GM23338 (cell line): ENCODE data around the gene MYLK. TPM values are rescaled to one million over a fixed set of nuclear protein-coding genes. Genes with fewer than 3 reads are reported as not detected.

Source experiments
- ATAC-seq: fragments of 200-7000 bp; cut with Tn5 transposase; 3 replicates; pipeline ENCODE4 v1.9.1; 2020
- DNase-seq: peaks from one replicate; pipeline ENCODE4 v3.0.0-alpha.2; 2015; ENCODE audit warnings: low spot score
- H2AFZ ChIP-seq: fragments of 200-600 bp; sonication (generic); 2 replicates; pipeline ENCODE4 v1.8.0; 2016; ENCODE audit warnings: antibody characterized with exemption, mild to moderate bottlenecking, moderate library complexity
- H3F3A ChIP-seq: fragments of 200-600 bp; sonication (generic); replicated peaks from 2 replicates; pipeline ENCODE4 v1.8.0; 2017; ENCODE audit warnings: antibody characterized with exemption, mixed run types, low read depth
- H3K27ac ChIP-seq: fragments of 200-600 bp; sonication (generic); 2 replicates; pipeline ENCODE4 v1.6.1; 2016; ENCODE audit warnings: low read depth
- H3K27me3 ChIP-seq: fragments of 200-600 bp; sonication (generic); 2 replicates; pipeline ENCODE4 v1.8.0; 2016; ENCODE audit warnings: mild to moderate bottlenecking, mixed run types, moderate library complexity; ENCODE audit not compliant: insufficient read depth
- H3K36me3 ChIP-seq: fragments of 200-600 bp; sonication (generic); 2 replicates; pipeline ENCODE4 v1.8.0; 2016; ENCODE audit warnings: mild to moderate bottlenecking; ENCODE audit not compliant: insufficient read depth
- H3K4me1 ChIP-seq: fragments of 200-600 bp; sonication (generic); 2 replicates; pipeline ENCODE4 v1.8.0; 2016; ENCODE audit warnings: mild to moderate bottlenecking, moderate library complexity; ENCODE audit not compliant: insufficient read depth
- H3K4me2 ChIP-seq: fragments of 200-600 bp; sonication (generic); 2 replicates; pipeline ENCODE4 v1.7.1; 2017; ENCODE audit warnings: mixed run types
- H3K4me3 ChIP-seq: fragments of 200-600 bp; sonication (generic); 2 replicates; pipeline ENCODE4 v1.6.1; 2016; ENCODE audit warnings: mixed run types
- H3K79me2 ChIP-seq: fragments of 200-600 bp; sonication (generic); replicated peaks from 2 replicates; pipeline ENCODE4 v1.8.0; 2017; ENCODE audit warnings: mild to moderate bottlenecking; ENCODE audit not compliant: insufficient read depth
- H3K9me2 ChIP-seq: fragments of 200-600 bp; sonication (generic); 2 replicates; pipeline ENCODE4 v1.8.0; 2017; ENCODE audit not compliant: insufficient read depth
- H4K20me1 ChIP-seq: fragments of 200-600 bp; sonication (generic); replicated peaks from 2 replicates; pipeline ENCODE4 v1.8.0; 2017; ENCODE audit warnings: mild to moderate bottlenecking; ENCODE audit not compliant: insufficient read depth
- H3K27ac Mint-ChIP-seq: 2 replicates; pipeline ENCODE4 v1.8.0; 2020; ENCODE audit warnings: inconsistent platforms, mild to moderate bottlenecking, moderate library complexity, mixed read lengths
- H3K27me3 Mint-ChIP-seq: 3 replicates; pipeline ENCODE4 v1.8.0; 2022; ENCODE audit warnings: low read depth, mild to moderate bottlenecking, moderate library complexity, mixed read lengths, inconsistent platforms; ENCODE audit not compliant: insufficient read depth, poor library complexity
- H3K36me3 Mint-ChIP-seq: 3 replicates; pipeline ENCODE4 v1.8.0; 2021; ENCODE audit warnings: low read depth, mild to moderate bottlenecking, inconsistent platforms, moderate library complexity, mixed read lengths
- H3K4me1 Mint-ChIP-seq: 3 replicates; pipeline ENCODE4 v1.8.0; 2020; ENCODE audit warnings: mild to moderate bottlenecking, inconsistent platforms, mixed read lengths
- H3K4me3 Mint-ChIP-seq: 3 replicates; pipeline ENCODE4 v1.8.0; 2021; ENCODE audit warnings: moderate library complexity, mild to moderate bottlenecking, inconsistent platforms, mixed read lengths
- H3K9me3 Mint-ChIP-seq: 3 replicates; pipeline ENCODE4 v1.8.0; 2020; ENCODE audit warnings: moderate library complexity, mild to moderate bottlenecking, inconsistent platforms, mixed read lengths
- CREB1 ChIP-seq: fragments of 250-450 bp; sonication (Bioruptor Pico); IDR thresholded peaks from 2 replicates; pipeline ENCODE4 v1.5.0; 2020; ENCODE audit warnings: low read depth, mild to moderate bottlenecking, moderate library complexity
- ETS1 ChIP-seq: IDR thresholded peaks from 2 replicates; pipeline ENCODE4 v1.6.1; 2016; ENCODE audit warnings: antibody characterized with exemption
- EZH2 ChIP-seq: fragments of 200-600 bp; sonication (generic); IDR thresholded peaks from one replicate; pipeline ENCODE4 v1.8.0; 2017; ENCODE audit warnings: antibody characterized with exemption, mild to moderate bottlenecking, low read depth; ENCODE audit not compliant: unreplicated experiment
- EZH2phosphoT487 ChIP-seq: fragments of 200-600 bp; sonication (generic); IDR thresholded peaks from one replicate; pipeline ENCODE4 v1.8.1; 2018; ENCODE audit warnings: antibody characterized with exemption; ENCODE audit not compliant: unreplicated experiment
- JUNB ChIP-seq: IDR thresholded peaks from one replicate; pipeline ENCODE4 v1.6.1; 2016; ENCODE audit warnings: antibody characterized with exemption; ENCODE audit not compliant: unreplicated experiment
- POLR2AphosphoS5 ChIP-seq: IDR thresholded peaks from 2 replicates; pipeline ENCODE4 v1.6.1; 2016; ENCODE audit warnings: antibody characterized with exemption, low read depth
- REST ChIP-seq: IDR thresholded peaks from one replicate; pipeline ENCODE4 v1.6.1; 2018; ENCODE audit warnings: antibody characterized with exemption; ENCODE audit not compliant: unreplicated experiment
- STAT1 ChIP-seq: IDR thresholded peaks from one replicate; pipeline ENCODE4 v1.6.1; 2016; ENCODE audit warnings: antibody characterized with exemption; ENCODE audit not compliant: unreplicated experiment
- ZNF114 ChIP-seq: fragments of 250-450 bp; sonication (Bioruptor Pico); IDR thresholded peaks from 2 replicates; pipeline ENCODE4 v1.5.0; 2020; ENCODE audit warnings: mild to moderate bottlenecking, moderate library complexity
- polyA plus RNA-seq: library from polyadenylated mRNA; unstranded; fragments of >200 nt; fragmentation: Nextera tagmentation; extraction: Ambion mirVana; gene quantifications from 2 replicates; pipeline ENCODE4 v1.2.1, GENCODE V29; 2016
- total RNA-seq: library from RNA; depleted of rRNA; stranded (reverse); fragments of >200 nt; shearing (Covaris generic); gene quantifications from 2 replicates; pipeline ENCODE4 v1.2.3, GENCODE V29; 2014

MYLK gene
- total and polyA plus RNA-seq, 2 experiments from 2014 or later: 11.5 to 17.9 TPM

- no peak for TF ChIP-seq JUNB
- TF ChIP-seq EZH2: no peak
- no peak for TF ChIP-seq ETS1
- TF ChIP-seq EZH2phosphoT487: no peak
Observed at GRCh38 chr3:123687286-123687685, 196.8 kb downstream of the MYLK start (continued).

GRCh38 chr3:123686251-123686650, 197.9 kb downstream of the MYLK start:
- H3K9me3 Mint-ChIP-seq: no peaks in the 10 kb centered on the region
- no peak overlapping the region for H3K27ac Mint-ChIP-seq
- no peaks in the 10 kb centered on the region for H3K36me3 ChIP-seq
- no peak overlapping the region for H3K4me3 Mint-ChIP-seq
- no peaks in the 10 kb centered on the region for H3K9me2 ChIP-seq
- no peaks in the 10 kb centered on the region for H3K79me2 ChIP-seq
- H3K27me3 Mint-ChIP-seq: peaks cover 5% of the 10 kb centered on the region
- H3F3A ChIP-seq: no peaks in the 10 kb centered on the region
- no peak overlapping the region for H3K27ac ChIP-seq
- TF ChIP-seq ETS1 (no peak), POLR2AphosphoS5 (no peak), STAT1 (no peak), REST (no peak)
- H3K4me1 Mint-ChIP-seq: peaks cover 11% of the 10 kb centered on the region
- ATAC-seq (peak; percentile 39), DNase-seq (no peak)
- H4K20me1 ChIP-seq: no peaks in the 10 kb centered on the region
- no peak overlapping the region for H3K4me3 ChIP-seq
- H2AFZ ChIP-seq: no peak overlapping the region
- H3K4me2 ChIP-seq: no peak overlapping the region
- H3K4me1 ChIP-seq: peaks cover 5% of the 10 kb centered on the region; the same call in 1 of the 2 replicates
- H3K36me3 Mint-ChIP-seq: peaks cover 7% of the 10 kb centered on the region; the same call in 1 of the 3 replicates
- H3K27me3 ChIP-seq: no peaks in the 10 kb centered on the region

GRCh38 chr3:123685780-123686179, 198.4 kb downstream of the MYLK start:
- Histone ChIP-seq H2AFZ (no peak overlapping the region), H3K4me1 (peaks cover 5% of the 10 kb centered on the region; the same call in 1 of the 2 replicates), H3K4me3 (no peak overlapping the region), H3F3A (no peaks in the 10 kb centered on the region), H3K4me2 (no peak overlapping the region), H3K36me3 (no peaks in the 10 kb centered on the region), H3K27ac (no peak overlapping the region), H4K20me1 (no peaks in the 10 kb centered on the region), H3K27me3 (no peaks in the 10 kb centered on the region), H3K79me2 (no peaks in the 10 kb centered on the region), H3K9me2 (no peaks in the 10 kb centered on the region)
- Mint-ChIP-seq H3K27ac (no peak overlapping the region), H3K27me3 (peaks cover 5% of the 10 kb centered on the region), H3K4me1 (peaks cover 11% of the 10 kb centered on the region), H3K36me3 (peaks cover 8% of the 10 kb centered on the region; the same call in 1 of the 3 replicates), H3K4me3 (no peak overlapping the region), H3K9me3 (no peaks in the 10 kb centered on the region)
- DNase-seq (no peak), ATAC-seq (peak; percentile 20; the same call in 1 of the 3 replicates)
- TF ChIP-seq CREB1 (CRISPR knock-in tag): no peak
- no peak for TF ChIP-seq REST
- no peak for TF ChIP-seq ZNF114 (CRISPR knock-in tag)
